Hepatocyte (in vitro differentiated cells): Measurements from ENCODE around the gene GTSE1.

Experiments
- CTCF ChIP-seq: fragments of 200-600 bp; sonication (generic); IDR thresholded peaks from 2 replicates; pipeline ENCODE4 v1.5.1; 2016; ENCODE audit warnings: antibody characterized with exemption, mild to moderate bottlenecking; ENCODE audit not compliant: poor library complexity
- EZH2 ChIP-seq: fragments of 200-600 bp; sonication (generic); IDR thresholded peaks from 2 replicates; pipeline ENCODE4 v1.6.1; 2016; ENCODE audit warnings: antibody characterized with exemption, mild to moderate bottlenecking, borderline replicate concordance
- EZH2phosphoT487 ChIP-seq: fragments of 200-600 bp; sonication (generic); IDR thresholded peaks from one replicate; pipeline ENCODE4 v1.6.1; 2018; ENCODE audit warnings: antibody characterized with exemption, mild to moderate bottlenecking, low read depth, moderate library complexity; ENCODE audit not compliant: unreplicated experiment, severe bottlenecking

- no peak for TF ChIP-seq EZH2
- no peak for TF ChIP-seq CTCF
- no peak for TF ChIP-seq EZH2phosphoT487
Measured at GRCh38 chr22:46366327-46366731, 69.7 kb downstream of the GTSE1 start.
